ENCODE results near the gene ACAT1. TPM values are rescaled to one million over a fixed set of nuclear protein-coding genes. Genes with fewer than 3 reads are reported as not detected.
A peak's percentile ranks its signal among the peaks of the same experiment; 100 is the strongest.

Gene ACAT1
- total RNA-seq, 1 donor: 96.6 TPM

DNA sequence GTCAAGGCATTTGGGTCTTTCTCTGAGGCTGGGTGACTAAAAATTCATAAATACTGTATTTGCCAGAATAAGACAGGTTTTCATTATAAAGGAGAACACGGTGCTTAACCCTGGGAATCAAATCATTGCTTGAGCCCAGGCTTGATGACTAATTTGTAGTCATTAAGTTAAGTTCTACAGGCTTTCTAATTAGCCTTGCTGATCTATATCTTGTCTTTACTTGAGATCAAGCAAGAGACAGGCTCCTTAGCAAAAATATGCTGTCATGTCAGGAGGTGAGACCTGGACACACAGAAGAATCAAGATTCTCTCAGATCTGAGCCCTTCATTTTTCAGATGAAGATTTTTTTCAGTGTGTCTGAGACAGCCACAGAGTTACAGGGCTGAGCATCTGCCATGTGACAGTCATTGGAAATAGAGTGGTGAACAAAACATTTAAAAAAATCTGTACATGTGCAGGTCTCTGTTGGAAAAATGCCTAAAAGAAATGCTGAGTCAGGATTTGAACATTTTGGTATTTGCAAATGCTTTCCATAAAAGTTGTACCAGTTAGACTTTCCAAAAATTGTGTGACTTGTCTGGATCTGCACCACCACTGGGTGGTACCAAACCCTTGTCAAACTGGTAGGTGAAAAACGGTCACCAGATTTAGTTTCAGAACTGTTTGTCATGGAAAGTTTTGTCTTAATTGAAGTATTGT, 14.6 kb downstream of the ACAT1 start:
- Histone ChIP-seq H2AFZ (ENCODE audit: low read length) (no peak overlapping the region), H3K27me3 (ENCODE audit: insufficient read depth, low read length) (no peaks in the 10 kb centered on the region), H3K4me3 (ENCODE audit: insufficient read depth, low read length) (no peak overlapping the region), H4K20me1 (ENCODE audit: insufficient read depth, low read length) (peaks cover 5% of the 10 kb centered on the region), H3K9me3 (ENCODE audit: low read depth, low read length) (no peaks in the 10 kb centered on the region), H3K79me2 (ENCODE audit: insufficient read depth, low read length) (peaks cover 2% of the 10 kb centered on the region), H3K27ac (ENCODE audit: low read depth, low read length) (no peak overlapping the region), H3K4me2 (ENCODE audit: insufficient read depth, low read length) (no peak overlapping the region), H3K4me1 (ENCODE audit: insufficient read depth, low read length) (peaks cover 5% of the 10 kb centered on the region), H3K36me3 (ENCODE audit: insufficient read depth, low read length) (peaks cover 30% of the 10 kb centered on the region)
- no peak for DNase-seq (ENCODE audit: insufficient read length, low spot score, missing footprints)
- TF ChIP-seq, protein P1, sequence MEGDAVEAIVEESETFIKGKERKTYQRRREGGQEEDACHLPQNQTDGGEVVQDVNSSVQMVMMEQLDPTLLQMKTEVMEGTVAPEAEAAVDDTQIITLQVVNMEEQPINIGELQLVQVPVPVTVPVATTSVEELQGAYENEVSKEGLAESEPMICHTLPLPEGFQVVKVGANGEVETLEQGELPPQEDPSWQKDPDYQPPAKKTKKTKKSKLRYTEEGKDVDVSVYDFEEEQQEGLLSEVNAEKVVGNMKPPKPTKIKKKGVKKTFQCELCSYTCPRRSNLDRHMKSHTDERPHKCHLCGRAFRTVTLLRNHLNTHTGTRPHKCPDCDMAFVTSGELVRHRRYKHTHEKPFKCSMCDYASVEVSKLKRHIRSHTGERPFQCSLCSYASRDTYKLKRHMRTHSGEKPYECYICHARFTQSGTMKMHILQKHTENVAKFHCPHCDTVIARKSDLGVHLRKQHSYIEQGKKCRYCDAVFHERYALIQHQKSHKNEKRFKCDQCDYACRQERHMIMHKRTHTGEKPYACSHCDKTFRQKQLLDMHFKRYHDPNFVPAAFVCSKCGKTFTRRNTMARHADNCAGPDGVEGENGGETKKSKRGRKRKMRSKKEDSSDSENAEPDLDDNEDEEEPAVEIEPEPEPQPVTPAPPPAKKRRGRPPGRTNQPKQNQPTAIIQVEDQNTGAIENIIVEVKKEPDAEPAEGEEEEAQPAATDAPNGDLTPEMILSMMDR (IDR thresholded peaks at IDR 0.05; ENCODE audit: extremely low read depth, low read depth, low read length): peak; percentile 24

DNA sequence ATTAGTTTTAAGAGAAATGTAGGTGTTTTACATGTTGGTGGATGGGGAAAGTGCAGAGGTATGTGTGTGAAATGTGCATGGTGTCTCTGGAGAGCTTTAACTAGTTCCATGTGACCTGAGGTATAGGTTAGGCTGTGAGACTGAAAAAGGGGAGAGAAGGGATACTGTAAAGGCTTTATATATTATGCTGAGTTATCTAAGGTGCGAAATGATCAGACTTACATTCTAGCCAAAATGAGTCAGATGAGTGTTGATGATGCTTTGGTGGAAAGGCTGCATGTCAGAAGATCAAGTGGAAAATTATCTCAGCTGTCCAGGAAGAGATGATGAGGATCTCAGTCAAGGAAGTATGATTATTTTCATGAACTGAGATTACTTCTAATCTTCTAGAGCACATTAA, 15.8 kb downstream of the ACAT1 start:
- Histone ChIP-seq H3K79me2 (ENCODE audit: insufficient read depth, low read length) (no peaks in the 10 kb centered on the region), H3K27me3 (ENCODE audit: insufficient read depth, low read length) (no peaks in the 10 kb centered on the region), H3K9me3 (ENCODE audit: low read depth, low read length) (no peaks in the 10 kb centered on the region), H3K4me1 (ENCODE audit: insufficient read depth, low read length) (peaks cover under 1% of the 10 kb centered on the region), H2AFZ (ENCODE audit: low read length) (no peak overlapping the region), H3K4me3 (ENCODE audit: insufficient read depth, low read length) (no peak overlapping the region), H4K20me1 (ENCODE audit: insufficient read depth, low read length) (peaks cover under 1% of the 10 kb centered on the region), H3K27ac (ENCODE audit: low read depth, low read length) (no peak overlapping the region), H3K36me3 (ENCODE audit: insufficient read depth, low read length) (peaks cover 42% of the 10 kb centered on the region), H3K4me2 (ENCODE audit: insufficient read depth, low read length) (no peak overlapping the region)
- TF ChIP-seq, protein P1 (IDR thresholded peaks at IDR 0.05; ENCODE audit: extremely low read depth, low read depth, low read length): no peak
- DNase-seq (ENCODE audit: insufficient read length, low spot score, missing footprints): no peak

DNA sequence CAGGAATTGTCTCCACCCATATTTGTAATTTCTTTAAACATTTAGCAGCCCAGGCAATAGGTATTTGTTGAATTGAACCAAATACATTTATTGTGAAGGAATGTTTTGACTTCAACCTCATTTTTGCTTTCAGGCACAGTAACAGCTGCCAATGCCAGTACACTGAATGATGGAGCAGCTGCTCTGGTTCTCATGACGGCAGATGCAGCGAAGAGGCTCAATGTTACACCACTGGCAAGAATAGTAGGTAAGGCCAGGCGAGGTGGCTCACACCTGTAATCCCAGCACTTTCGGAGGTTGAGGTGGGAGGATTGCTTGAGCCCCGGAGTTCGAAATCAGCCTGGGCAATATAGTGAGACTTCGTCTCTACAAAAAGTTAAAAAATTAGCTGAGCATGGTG, 20.9 kb downstream of the ACAT1 start:
- Histone ChIP-seq H3K4me1 (ENCODE audit: insufficient read depth, low read length) (no peaks in the 10 kb centered on the region), H3K4me2 (ENCODE audit: insufficient read depth, low read length) (no peak overlapping the region), H3K9me3 (ENCODE audit: low read depth, low read length) (no peaks in the 10 kb centered on the region), H3K27ac (ENCODE audit: low read depth, low read length) (no peak overlapping the region), H3K79me2 (ENCODE audit: insufficient read depth, low read length) (no peaks in the 10 kb centered on the region), H3K36me3 (ENCODE audit: insufficient read depth, low read length) (peaks cover 57% of the 10 kb centered on the region), H3K4me3 (ENCODE audit: insufficient read depth, low read length) (no peak overlapping the region), H2AFZ (ENCODE audit: low read length) (no peak overlapping the region), H4K20me1 (ENCODE audit: insufficient read depth, low read length) (no peaks in the 10 kb centered on the region), H3K27me3 (ENCODE audit: insufficient read depth, low read length) (no peaks in the 10 kb centered on the region)
- no peak for DNase-seq (ENCODE audit: insufficient read length, low spot score, missing footprints)
- TF ChIP-seq, protein P1 (IDR thresholded peaks at IDR 0.05; ENCODE audit: extremely low read depth, low read depth, low read length): no peak

DNA sequence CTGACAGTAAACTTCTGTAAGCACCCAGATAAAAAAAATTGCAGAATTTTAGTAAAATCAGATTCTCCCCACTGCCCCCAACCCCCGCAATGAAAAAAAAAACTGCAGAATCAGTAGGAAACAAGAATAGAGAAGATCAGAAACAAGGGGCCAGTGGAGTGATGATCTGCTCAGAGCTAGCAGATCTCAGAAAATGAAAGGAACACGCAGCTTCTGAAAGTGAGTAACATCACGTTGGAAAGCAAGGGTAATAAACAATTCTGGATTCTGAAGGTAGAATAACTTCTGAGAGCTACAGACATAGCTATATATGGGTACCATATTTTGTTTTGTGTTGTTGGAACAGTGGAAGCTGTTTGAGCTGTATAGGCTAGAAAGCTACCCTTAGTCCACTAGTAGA, 23.2 kb downstream of the ACAT1 start:
- peaks cover 63% of the 10 kb centered on the region for H3K36me3 ChIP-seq (ENCODE audit: insufficient read depth, low read length)
- H3K27ac ChIP-seq (ENCODE audit: low read depth, low read length): no peak overlapping the region
- H2AFZ ChIP-seq (ENCODE audit: low read length): no peak overlapping the region
- H3K4me3 ChIP-seq (ENCODE audit: insufficient read depth, low read length): no peak overlapping the region
- no peaks in the 10 kb centered on the region for H3K4me1 ChIP-seq (ENCODE audit: insufficient read depth, low read length)
- DNase-seq (ENCODE audit: insufficient read length, low spot score, missing footprints): no peak
- TF ChIP-seq, protein P1 (IDR thresholded peaks at IDR 0.05; ENCODE audit: extremely low read depth, low read depth, low read length): no peak
- H3K4me2 ChIP-seq (ENCODE audit: insufficient read depth, low read length): no peak overlapping the region
- H3K27me3 ChIP-seq (ENCODE audit: insufficient read depth, low read length): no peaks in the 10 kb centered on the region
- H4K20me1 ChIP-seq (ENCODE audit: insufficient read depth, low read length): no peaks in the 10 kb centered on the region
- H3K79me2 ChIP-seq (ENCODE audit: insufficient read depth, low read length): no peaks in the 10 kb centered on the region
- H3K9me3 ChIP-seq (ENCODE audit: low read depth, low read length): no peaks in the 10 kb centered on the region

All from osteoblast (primary cell).